Measurements from ENCODE around the gene MPRIP. TPM values are rescaled to one million over a fixed set of nuclear protein-coding genes. Genes with fewer than 3 reads are reported as not detected.
"Not testable (repeated sequence)": the region's sequence is repeated elsewhere in the genome, so short reads cannot be mapped to it uniquely, and the experiment has no call there.

Gene MPRIP
- total RNA-seq, 1 donor: 127 TPM

GRCh38 chr17:17176341-17176740 is 134.1 kb downstream of the MPRIP start:
- DNase-seq (ENCODE audit: low read depth in 2 of 3, low spot score in 2 of 3): no peak

- no peak for DNase-seq (ENCODE audit: low read depth in 2 of 3, low spot score in 2 of 3)
These were observed 134.9 kb downstream of the MPRIP start for GRCh38 chr17:17177176-17177575.

GRCh38 chr17:17179371-17179827 is 137.1 kb downstream of the MPRIP start:
- DNase-seq (ENCODE audit: low read depth in 2 of 3, low spot score in 2 of 3): no peak

- DNase-seq (ENCODE audit: low read depth in 2 of 3, low spot score in 2 of 3): no peak
These were observed 137.9 kb downstream of the MPRIP start for GRCh38 chr17:17180141-17180603.

- DNase-seq (ENCODE audit: low read depth in 2 of 3, low spot score in 2 of 3): no peak
These were observed 138.7 kb downstream of the MPRIP start for GRCh38 chr17:17180741-17181525.

- no peak for DNase-seq (ENCODE audit: low read depth in 2 of 3, low spot score in 2 of 3)
These were observed 139.7 kb downstream of the MPRIP start for GRCh38 chr17:17181666-17182597.

GRCh38 chr17:17182598-17183136 is 140.4 kb downstream of the MPRIP start:
- no peak for DNase-seq (ENCODE audit: low read depth in 2 of 3, low spot score in 2 of 3)

GRCh38 chr17:17183744-17184143 is 141.5 kb downstream of the MPRIP start:
- DNase-seq (ENCODE audit: low read depth in 2 of 3, low spot score in 2 of 3): no peak

- DNase-seq (ENCODE audit: low read depth in 2 of 3, low spot score in 2 of 3): not testable (repeated sequence)
These were observed 142.9 kb downstream of the MPRIP start for GRCh38 chr17:17184985-17185757.

GRCh38 chr17:17186051-17186450 is 143.8 kb downstream of the MPRIP start:
- DNase-seq (ENCODE audit: low read depth in 2 of 3, low spot score in 2 of 3): no peak

GRCh38 chr17:17186551-17187505 is 144.6 kb downstream of the MPRIP start:
- DNase-seq (ENCODE audit: low read depth in 2 of 3, low spot score in 2 of 3): no peak

GRCh38 chr17:17188586-17188985 is 146.3 kb downstream of the MPRIP start:
- DNase-seq (ENCODE audit: low read depth in 2 of 3, low spot score in 2 of 3): no peak

GRCh38 chr17:17189559-17189958 is 147.3 kb downstream of the MPRIP start:
- no peak for DNase-seq (ENCODE audit: low read depth in 2 of 3, low spot score in 2 of 3)

- no peak for DNase-seq (ENCODE audit: low read depth in 2 of 3, low spot score in 2 of 3)
These were observed 147.9 kb downstream of the MPRIP start for GRCh38 chr17:17190188-17190587.

- DNase-seq (ENCODE audit: low read depth in 2 of 3, low spot score in 2 of 3): no peak
These were observed 149.1 kb downstream of the MPRIP start for GRCh38 chr17:17191346-17191792.

GRCh38 chr17:17191961-17192381 is 149.7 kb downstream of the MPRIP start:
- no peak for DNase-seq (ENCODE audit: low read depth in 2 of 3, low spot score in 2 of 3)

GRCh38 chr17:17195466-17195865 is 153.2 kb downstream of the MPRIP start:
- DNase-seq (ENCODE audit: low read depth in 2 of 3, low spot score in 2 of 3): not testable (repeated sequence)

GRCh38 chr17:17196776-17197175 is 154.5 kb downstream of the MPRIP start:
- DNase-seq (ENCODE audit: low read depth in 2 of 3, low spot score in 2 of 3): no peak

- DNase-seq (ENCODE audit: low read depth in 2 of 3, low spot score in 2 of 3): no peak
These were observed 156.0 kb downstream of the MPRIP start for GRCh38 chr17:17198281-17198680.

Data from hematopoietic multipotent progenitor cell (in vitro differentiated cells).